OCI-LY3 (cell line): ENCODE results near the gene LEMD1.

Experiments
- EZH2phosphoT487 ChIP-seq: fragments of 200-600 bp; shearing (Covaris generic); IDR thresholded peaks from 2 replicates; pipeline ENCODE4 v1.6.1; 2018; ENCODE audit warnings: antibody characterized with exemption, mixed run types, low read depth
- TF ChIP-seq, protein P1 (sequence below): fragments of 200-600, 300-600 bp; sonication (generic); IDR thresholded peaks from 2 replicates; pipeline ENCODE4 v1.5.1; 2014; ENCODE audit warnings: antibody characterized with exemption, low read length, low read depth

DNA sequence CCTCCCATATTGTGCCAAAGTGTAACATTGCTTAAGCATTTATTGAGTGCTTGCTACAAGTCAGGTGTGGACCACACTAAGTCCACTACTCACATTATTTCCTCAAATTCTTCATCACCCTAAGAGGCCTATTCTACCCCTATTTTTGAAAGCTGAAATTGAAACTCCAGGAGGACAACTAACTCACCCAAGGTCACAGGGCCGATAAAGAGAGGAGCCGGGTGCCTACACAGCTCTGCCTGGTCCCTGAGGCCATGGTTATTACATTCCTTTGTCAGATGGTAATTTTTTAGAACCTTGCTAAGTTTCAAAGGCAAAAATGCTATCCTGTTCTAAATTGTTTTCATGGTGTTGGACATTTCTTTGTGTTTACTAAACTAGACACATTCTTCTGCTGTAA lies 41.0 kb downstream of the LEMD1 start:
- TF ChIP-seq, protein P1, sequence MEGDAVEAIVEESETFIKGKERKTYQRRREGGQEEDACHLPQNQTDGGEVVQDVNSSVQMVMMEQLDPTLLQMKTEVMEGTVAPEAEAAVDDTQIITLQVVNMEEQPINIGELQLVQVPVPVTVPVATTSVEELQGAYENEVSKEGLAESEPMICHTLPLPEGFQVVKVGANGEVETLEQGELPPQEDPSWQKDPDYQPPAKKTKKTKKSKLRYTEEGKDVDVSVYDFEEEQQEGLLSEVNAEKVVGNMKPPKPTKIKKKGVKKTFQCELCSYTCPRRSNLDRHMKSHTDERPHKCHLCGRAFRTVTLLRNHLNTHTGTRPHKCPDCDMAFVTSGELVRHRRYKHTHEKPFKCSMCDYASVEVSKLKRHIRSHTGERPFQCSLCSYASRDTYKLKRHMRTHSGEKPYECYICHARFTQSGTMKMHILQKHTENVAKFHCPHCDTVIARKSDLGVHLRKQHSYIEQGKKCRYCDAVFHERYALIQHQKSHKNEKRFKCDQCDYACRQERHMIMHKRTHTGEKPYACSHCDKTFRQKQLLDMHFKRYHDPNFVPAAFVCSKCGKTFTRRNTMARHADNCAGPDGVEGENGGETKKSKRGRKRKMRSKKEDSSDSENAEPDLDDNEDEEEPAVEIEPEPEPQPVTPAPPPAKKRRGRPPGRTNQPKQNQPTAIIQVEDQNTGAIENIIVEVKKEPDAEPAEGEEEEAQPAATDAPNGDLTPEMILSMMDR: no peak
- TF ChIP-seq EZH2phosphoT487: no peak
